Fibroblast of the aortic adventitia (primary cell): ENCODE data around the gene TLE4. TPM values are rescaled to one million over a fixed set of nuclear protein-coding genes. Genes with fewer than 3 reads are reported as not detected.
"Not testable (repeated sequence)": the region's sequence is repeated elsewhere in the genome, so short reads cannot be mapped to it uniquely, and the experiment has no call there.

Experiments used
- DNase-seq: peaks from one replicate; pipeline ENCODE4 v3.0.0-alpha.2; 2010; ENCODE audit warnings: low read depth
- H3K4me3 ChIP-seq: 2 replicates; pipeline ENCODE4 v1.5.1; 2011; ENCODE audit warnings: low read depth, mild to moderate bottlenecking, control low read depth, low read length, moderate library complexity
- CTCF ChIP-seq: IDR thresholded peaks from 2 replicates; pipeline ENCODE4 v1.5.1; 2011; ENCODE audit warnings: mild to moderate bottlenecking, low read length, control low read depth, inconsistent platforms; ENCODE audit not compliant: insufficient read depth
- total RNA-seq: library from RNA; depleted of rRNA; stranded (reverse); fragments of >200 nt; gene quantifications from 2 replicates; pipeline ENCODE4 v1.2.3, GENCODE V29; 2012; ENCODE audit warnings: low replicate concordance

The TLE4 gene
- total RNA-seq, 1 donor: 14.7 TPM

- TF ChIP-seq CTCF: no peak
- no peak for DNase-seq
- no peak overlapping the region for H3K4me3 ChIP-seq
Observed at GRCh38 chr9:79542735-79543620, 28.8 kb upstream of the TLE4 start.

- DNase-seq, H3K4me3 ChIP-seq: not testable (repeated sequence)
Observed at GRCh38 chr9:79544375-79544774, 27.4 kb upstream of the TLE4 start.

GRCh38 chr9:79551586-79551985 is 20.2 kb upstream of the TLE4 start:
- DNase-seq: no peak
- H3K4me3 ChIP-seq: no peak overlapping the region
- TF ChIP-seq CTCF: no peak

GRCh38 chr9:79551994-79552393 is 19.8 kb upstream of the TLE4 start:
- H3K4me3 ChIP-seq: no peak overlapping the region
- TF ChIP-seq CTCF: no peak
- DNase-seq: no peak

- no peak for TF ChIP-seq CTCF
- no peak for DNase-seq
- H3K4me3 ChIP-seq: no peak overlapping the region
Observed at GRCh38 chr9:79555474-79556089, 16.2 kb upstream of the TLE4 start.

- H3K4me3 ChIP-seq: no peak overlapping the region
- DNase-seq: no peak
- TF ChIP-seq CTCF: no peak
Observed at GRCh38 chr9:79559495-79560181, 12.1 kb upstream of the TLE4 start.
